ENCODE data around the gene STX8.
A peak's percentile ranks its signal among the peaks of the same experiment; 100 is the strongest.

Gene STX8

DNA sequence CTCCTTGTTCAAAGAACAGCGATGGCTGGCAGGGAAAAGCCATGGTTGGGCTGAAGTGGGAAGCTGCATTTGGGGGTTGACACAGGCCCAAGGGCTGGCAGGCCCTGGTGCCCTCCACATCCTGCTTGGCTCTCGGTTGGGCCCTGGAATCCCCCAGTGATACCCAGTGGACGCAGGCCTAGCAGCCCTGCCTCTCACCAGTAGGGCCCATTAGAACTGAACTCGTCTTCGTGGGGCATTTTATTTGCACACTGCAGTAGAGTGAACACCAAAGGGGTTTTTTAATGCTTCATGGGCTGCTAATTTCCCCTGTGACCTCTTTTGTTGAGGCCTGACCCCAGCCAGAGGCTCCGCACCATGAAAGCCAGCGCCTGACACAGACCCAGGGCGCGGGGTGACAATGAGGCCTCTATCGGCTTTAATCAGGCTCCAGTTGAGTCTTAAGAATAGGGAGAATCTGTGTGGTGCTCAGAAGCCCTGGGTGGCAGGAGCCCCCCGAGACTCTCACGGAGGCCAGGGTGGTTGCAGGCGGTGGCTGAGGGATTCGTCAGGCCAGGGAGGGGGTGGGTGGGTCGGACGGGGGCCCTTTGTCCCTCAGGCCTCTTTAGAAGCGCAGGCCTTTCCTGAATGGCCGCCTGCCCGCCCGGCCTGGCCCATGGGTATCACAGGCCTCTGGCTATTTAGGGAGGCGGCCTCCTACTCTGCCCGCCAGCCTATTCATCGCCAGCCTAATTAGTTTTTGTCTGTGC lies 355.0 kb downstream of the STX8 start:
- DNase-seq, result no peak

GRCh38 chr17:9219631-9220397 lies 355.8 kb downstream of the STX8 start:
- no peak for DNase-seq

DNA sequence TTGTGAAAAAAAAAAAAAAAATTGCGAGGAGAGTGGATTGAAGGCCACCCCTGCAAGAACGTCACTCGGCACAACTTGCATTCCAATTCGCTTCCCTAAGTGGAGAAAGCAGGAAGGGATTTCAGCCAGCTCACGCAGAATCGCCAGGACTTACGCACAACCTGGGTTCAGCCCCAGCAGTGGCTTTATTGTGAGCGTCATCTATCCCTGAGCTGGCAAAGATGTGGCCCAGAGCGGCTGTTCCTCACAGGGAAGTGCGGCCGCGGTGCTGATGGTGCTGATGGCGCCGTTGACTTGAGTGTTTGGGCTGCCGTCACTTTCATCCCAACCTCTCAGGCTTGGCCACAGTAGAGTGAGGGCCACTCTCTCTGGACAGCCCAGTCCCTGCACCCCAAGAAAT lies 356.7 kb downstream of the STX8 start:
- DNase-seq, result no peak

- DNase-seq, result no peak
These were observed 357.5 kb downstream of the STX8 start for GRCh38 chr17:9218064-9218635.

DNA sequence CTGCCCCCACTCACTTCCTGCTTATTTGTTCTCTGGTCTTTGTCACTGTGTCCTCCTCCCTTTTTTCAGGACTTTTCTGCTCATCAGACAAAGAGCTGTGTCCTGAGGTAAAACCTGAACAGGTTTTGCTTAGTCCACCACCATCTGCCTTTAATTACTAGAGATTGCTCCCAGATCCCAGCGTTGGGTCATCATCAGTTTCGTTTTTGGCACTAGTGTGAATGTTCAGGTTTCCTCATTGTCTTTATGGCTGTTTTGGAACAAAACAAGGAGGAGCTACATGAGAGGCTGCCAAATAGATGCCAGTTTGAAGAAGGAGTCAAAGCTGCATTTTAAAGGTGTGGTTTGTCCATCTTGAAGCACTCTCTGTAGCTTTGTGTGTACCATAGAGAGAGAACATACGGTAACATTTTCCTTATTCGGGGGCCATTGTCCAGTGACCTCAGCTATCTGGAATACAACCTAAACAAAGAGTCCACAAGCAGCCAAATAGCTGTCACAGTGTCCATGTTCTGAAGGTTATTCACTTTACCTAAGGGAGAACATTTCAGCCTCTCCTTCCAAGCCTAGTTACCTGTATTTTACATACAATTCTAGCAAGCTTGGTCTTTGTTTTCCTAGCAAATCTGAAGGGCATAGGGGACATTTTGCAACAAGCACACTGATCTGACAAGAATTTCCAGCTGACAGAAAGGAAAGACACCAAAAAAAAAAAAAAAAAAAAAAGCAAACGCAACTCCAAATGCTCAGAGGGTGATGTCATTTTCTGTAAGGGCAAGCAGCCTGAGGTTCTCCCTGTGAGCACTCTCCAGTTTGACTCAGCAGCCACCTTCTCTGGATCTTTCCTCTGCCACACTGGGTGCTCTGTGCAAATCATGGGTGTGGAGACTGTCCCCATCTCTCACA lies 358.2 kb downstream of the STX8 start:
- peak; percentile 49 to 84 for DNase-seq

- no peak for DNase-seq
These were observed 360.2 kb downstream of the STX8 start for GRCh38 chr17:9215465-9215864.

DNA sequence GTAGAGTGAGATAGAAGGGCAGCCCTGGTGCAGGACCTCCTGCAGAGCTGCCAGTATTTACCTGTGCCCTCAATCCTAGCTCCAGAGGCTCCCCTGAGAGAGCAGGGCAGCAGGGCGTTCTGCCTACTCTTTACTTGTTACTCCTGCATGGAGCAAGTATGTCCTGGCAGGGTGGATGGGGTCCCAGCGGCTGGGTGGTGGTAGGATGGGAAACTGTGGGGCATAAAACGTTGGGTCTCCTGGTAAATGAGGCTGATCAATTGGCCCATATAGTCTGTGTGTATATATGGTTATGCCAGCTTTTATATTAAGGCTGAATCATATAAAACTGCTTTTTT lies 362.3 kb downstream of the STX8 start:
- DNase-seq, result no peak

- peak; percentile 81 to 93 for DNase-seq
These were observed 363.0 kb downstream of the STX8 start for GRCh38 chr17:9212376-9213302.

DNA sequence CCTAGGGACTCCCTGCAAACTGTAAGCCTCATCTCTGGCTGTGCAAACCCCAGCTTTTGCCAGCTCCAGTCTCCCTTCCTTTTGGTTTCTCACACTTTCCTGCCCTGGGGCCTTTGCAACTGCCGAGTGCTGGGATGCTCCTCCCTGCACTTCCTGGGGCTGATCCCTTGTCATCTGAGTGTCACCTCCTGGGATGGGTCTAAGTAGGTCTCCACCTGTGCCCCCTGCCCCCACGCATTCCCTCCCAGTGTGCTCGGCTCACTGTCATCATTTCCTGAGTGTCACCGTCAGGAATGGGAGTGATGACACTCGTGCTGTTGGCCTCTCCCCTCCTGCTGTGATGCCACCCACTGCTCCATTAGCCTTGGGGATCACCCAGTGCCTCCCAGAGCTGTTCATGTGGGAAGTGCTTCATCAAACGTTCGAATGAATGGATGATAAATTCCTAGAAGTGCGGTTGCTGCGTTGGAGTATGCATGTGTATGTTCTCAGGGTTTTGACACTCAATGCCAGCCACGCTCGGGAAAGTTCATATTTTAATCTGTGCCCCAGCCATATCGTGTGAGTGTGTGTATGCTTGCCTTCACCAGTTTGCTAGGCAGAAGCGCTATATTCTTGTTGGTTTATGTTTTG lies 364.4 kb downstream of the STX8 start:
- DNase-seq, result no peak

DNA sequence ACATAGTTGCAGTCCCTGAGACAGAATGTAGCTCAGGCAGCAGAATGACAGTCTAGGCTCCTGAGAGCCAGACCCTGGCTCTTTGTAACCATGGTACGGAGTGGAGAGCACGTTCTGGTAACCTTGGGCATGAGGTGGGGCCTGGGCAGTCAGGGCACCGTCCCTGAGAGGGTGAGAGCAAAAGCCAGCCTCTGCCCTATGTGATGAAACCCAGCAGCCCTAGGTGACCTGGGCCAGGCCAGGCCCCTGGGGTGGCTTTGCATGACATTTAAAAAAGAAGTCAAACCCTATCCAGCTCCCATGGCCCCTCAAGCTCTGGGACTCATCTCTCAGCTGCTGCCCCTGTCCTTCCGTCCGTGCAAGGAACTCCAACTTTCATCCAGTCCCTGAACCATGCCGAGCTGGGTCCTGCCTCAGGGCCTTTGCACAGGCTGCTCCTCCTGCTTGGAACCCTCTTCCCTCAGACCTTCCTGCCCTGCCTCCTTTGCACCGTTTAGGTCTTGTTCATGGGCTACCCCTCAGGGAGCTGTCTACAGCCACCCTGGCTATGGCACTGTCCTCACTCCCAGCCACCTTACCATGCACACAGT lies 365.7 kb downstream of the STX8 start:
- DNase-seq, result no peak

GRCh38 chr17:9209347-9209746 lies 366.3 kb downstream of the STX8 start:
- DNase-seq, result no peak

DNA sequence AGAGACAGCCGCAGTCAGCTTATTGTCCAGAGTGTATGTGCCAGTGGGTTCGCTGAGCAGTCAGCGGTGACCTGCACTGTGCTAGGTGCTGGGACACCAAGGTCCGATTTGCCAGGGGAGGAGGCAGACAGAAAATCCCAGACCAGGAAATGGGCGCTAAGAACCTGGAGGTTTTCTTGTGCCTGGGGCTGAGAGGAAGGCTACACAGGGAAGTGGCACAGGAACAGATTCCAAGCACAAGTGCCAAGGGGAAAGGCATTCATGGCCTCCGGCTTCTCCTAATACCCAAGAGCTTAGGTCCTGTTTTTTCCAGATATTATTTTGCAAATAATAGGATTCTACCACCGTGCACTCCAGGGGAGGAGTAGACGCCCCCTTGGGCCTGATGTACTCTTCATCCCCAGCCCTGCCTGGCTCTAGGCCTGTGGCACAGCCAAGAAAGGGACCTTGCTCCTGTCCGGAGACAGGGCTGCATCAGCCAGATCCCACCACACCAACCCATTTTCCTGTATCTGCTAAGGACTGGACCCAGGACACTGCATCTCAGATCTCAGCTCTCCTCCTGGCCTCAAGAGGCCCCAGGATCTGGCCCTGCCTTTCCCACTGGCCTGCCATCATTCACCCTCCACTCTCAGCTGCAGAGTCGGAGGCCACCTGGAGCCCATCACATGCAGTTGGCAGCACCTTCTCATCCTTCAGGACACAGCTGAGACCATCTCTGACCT lies 367.1 kb downstream of the STX8 start:
- no peak for DNase-seq

- DNase-seq, result no peak
These were observed 368.8 kb downstream of the STX8 start for GRCh38 chr17:9206741-9207332.

DNA sequence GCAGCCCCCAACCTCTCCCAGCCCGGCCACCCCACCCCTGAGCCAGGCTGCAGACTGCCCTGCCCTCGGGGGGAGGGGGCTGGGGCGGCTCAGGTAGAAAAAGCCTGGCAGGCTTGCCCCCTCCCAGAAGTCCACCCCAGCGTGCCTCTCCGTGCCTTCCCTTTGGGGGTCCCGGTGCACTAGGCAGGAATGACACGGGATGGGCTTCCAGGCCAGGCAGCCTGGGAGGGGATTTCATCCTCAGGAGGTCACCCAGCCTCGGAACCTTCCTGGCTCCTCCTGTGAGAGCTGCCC lies 369.3 kb downstream of the STX8 start:
- DNase-seq, result no peak

- DNase-seq, result no peak
These were observed 369.9 kb downstream of the STX8 start for GRCh38 chr17:9205520-9206409.

GRCh38 chr17:9204637-9205329 lies 370.8 kb downstream of the STX8 start:
- DNase-seq, result no peak

DNA sequence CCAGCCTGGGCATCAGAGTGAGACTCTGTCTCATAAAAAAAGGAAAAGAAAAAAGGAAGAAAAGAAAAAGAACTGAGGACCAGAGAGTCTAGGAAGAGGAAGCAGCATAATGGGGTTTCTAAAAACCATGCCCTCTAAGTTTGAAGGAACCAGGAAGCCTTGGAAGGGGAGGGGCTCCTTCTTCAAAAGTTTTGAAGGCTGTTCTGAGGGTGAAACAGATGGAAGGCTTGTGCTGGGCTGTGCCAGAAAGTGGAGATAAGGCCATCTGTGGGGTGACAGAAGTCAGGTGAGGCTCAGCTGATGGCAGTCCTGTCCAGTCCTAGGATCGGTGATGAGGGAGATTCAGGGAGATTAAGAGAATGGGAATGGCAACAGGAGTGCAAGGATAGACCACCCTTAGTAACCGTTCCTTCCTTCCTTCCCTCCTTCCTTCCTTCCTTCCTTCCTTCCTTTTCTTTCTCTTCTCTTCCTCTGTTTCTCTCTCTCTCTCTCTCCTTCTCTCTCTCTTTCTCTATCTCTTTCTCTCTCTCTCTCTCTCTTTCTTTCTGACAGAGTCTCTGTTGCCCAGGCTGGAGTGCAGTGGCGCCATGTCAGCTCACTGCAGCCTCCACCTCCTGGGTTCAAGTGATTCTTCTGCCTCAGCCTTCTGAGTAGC lies 371.7 kb downstream of the STX8 start:
- DNase-seq, result no peak

DNA sequence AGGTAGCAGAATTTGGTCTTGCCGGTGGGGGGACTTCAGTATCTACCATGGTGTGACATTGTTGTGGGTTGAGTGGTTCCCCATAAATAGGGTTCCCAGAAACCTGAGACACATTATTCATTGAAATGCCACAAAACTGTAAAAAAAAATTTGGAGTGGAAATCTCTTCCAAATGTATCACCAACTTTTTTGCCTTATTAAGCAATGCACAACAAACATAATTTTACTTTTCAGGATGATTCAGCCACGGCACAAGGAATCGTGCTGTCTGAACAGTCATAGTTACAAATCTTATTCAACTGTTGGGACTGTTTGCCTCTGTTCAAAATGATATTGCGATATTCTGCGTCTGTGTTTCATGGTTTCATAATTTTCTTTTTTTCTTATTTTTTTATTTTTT lies 373.1 kb downstream of the STX8 start:
- no peak for DNase-seq

All from cerebellar nuclear complex (tissue), 1 donor.